Activated naive CD8-positive, alpha-beta T cell treated with anti-CD3 and anti-CD28 coated beads, Interleukin-2, amount 50 U/mL, for 24 hours (primary cell): Measurements from ENCODE around the gene KIF24.

Experiments
- ATAC-seq: fragments of 150-1000 bp; cut with Tn5 transposase; one replicate; pipeline ENCODE4 v1.10.0; 2021
- DNase-seq: peaks from one replicate; pipeline ENCODE4 v3.0.0; 2021
- H3K27ac Mint-ChIP-seq: one replicate; pipeline ENCODE4 v1.8.0; 2021; ENCODE audit warnings: mild to moderate bottlenecking, mixed read lengths
- H3K27me3 Mint-ChIP-seq: one replicate; pipeline ENCODE4 v1.8.0; 2021; ENCODE audit warnings: mixed read lengths
- H3K36me3 Mint-ChIP-seq: one replicate; pipeline ENCODE4 v1.8.0; 2021; ENCODE audit warnings: low read depth, mixed read lengths
- H3K4me1 Mint-ChIP-seq: one replicate; pipeline ENCODE4 v1.8.0; 2021; ENCODE audit warnings: mixed read lengths
- H3K4me3 Mint-ChIP-seq: one replicate; pipeline ENCODE4 v1.8.0; 2021; ENCODE audit warnings: mild to moderate bottlenecking, moderate library complexity, mixed read lengths
- H3K9me3 Mint-ChIP-seq: one replicate; pipeline ENCODE4 v1.8.0; 2021; ENCODE audit warnings: mixed read lengths

The KIF24 gene

DNA sequence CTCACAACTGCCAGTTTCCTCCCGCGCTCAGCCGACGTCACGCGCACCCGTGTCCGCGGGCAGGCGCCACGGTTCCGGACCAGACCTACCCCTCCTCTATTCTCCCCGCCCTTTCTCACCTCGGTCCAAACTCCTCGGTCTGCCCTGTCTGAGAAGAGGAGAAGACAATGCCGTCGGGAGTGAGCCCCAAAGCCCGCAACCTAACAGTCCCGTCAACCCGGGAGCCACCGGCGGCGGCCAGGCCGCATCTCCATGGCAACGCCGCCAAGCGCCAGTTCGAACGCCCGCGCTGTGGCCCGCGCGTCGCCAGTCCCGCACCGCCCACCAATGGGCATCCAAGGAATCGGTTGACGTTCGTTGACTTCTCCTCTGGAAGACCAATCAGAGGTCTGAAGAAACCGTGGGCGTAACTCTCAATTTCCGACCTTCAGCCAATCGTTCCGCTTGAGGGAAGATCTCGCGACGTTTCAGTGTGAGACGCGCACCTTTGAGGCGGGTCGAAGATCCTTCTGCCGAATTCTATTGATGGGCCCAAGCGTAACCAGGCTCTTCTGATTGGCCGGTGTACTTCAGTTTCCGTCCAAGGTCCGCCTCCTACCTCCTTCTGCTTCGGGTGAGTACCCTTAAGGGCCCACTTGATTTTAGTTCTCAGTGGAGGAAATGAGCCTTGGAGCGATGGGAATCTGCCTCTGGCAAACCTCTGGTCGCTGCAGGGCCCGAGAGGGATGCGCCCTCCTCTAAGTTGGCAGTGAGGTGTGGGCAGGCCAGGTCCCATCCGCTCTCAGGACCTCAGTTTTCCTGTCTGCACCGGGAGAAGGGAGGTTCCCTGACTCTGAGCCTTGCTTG lies at the start of gene KIF24, which contains the start of gene NUDT2:
Gene KIF24, minus strand, starts transcription at position 282 of the 846 bp plus-strand sequence. CDS start 17,922 bp downstream, outside the sequence.
Gene NUDT2, plus strand, starts transcription at position 583 of the 846 bp plus-strand sequence. CDS start 9,471 bp downstream, outside the sequence.
- Mint-ChIP-seq H3K27ac (peak within 1 kb of the TSS; percentile 96), H3K4me3 (peak within 1 kb of the TSS; percentile 94), H3K9me3 (no peaks in the 10 kb centered on the region), H3K27me3 (peaks cover 2% of the 10 kb centered on the region), H3K4me1 (peaks cover 41% of the 10 kb centered on the region), H3K36me3 (peaks cover 2% of the 10 kb centered on the region)
- DNase-seq = peak; percentile 96
- peak; percentile 97 for ATAC-seq

DNA sequence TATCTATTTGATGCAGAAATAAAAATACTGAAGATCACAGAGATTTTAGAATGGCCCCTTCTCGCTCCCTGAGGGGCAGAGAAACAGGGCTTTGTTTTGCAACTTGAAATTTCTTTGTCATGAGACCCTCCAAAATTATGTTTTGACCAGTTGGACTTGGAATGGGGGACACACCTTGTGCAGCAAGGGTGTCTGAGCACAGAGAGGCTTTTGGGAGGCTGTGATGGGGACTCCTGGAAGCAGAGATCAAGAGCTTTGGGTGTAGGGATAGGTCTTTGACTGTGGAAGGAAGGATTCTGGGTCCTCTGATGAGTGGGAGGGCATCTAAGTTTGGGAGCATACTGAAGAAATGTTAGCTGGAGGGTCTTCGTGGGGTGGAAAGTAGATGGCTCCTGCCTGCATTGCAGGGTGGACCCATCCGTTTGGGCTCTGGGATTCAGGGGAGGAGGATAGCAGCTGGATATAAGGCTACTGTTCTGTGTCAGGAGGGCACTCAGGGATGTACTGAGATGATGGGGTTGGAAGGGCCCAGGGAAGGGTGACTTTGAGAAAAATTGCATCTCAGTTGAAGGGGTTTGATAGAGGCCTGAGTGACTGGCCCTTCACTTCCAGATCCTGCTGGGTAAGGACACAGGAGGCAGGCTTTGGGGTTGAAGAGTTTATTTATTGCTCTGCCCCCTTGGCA lies 49.5 kb upstream of the KIF24 start:
- H3K36me3 Mint-ChIP-seq = no peaks in the 10 kb centered on the region
- H3K4me1 Mint-ChIP-seq = peaks cover 38% of the 10 kb centered on the region
- H3K4me3 Mint-ChIP-seq = no peak overlapping the region
- H3K27me3 Mint-ChIP-seq = peaks cover 1% of the 10 kb centered on the region
- DNase-seq = no peak
- no peaks in the 10 kb centered on the region for H3K9me3 Mint-ChIP-seq
- H3K27ac Mint-ChIP-seq = no peak overlapping the region
- no peak for ATAC-seq

DNA sequence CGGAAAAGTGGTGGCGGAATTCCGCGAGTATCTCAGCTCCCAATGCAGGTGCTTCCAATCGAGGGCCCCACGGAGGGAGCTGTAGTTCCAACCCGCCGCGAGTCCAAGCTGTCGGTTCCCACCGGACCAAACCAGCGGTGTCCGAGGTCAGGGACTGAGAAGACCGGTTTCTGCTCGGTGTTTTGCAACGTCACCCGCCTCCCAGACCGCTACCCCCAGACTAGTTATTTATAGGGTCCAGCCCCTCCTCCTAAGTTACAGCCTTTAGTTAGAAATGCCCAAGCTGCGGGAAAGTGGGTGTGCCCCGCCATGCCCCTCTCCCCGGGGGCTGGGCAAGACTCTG lies 48.3 kb upstream of the KIF24 start:
- peaks cover 1% of the 10 kb centered on the region for H3K27me3 Mint-ChIP-seq
- peaks cover 38% of the 10 kb centered on the region for H3K4me1 Mint-ChIP-seq
- no peak for ATAC-seq

GRCh38 chr9:34376596-34377403 lies 47.7 kb upstream of the KIF24 start, which contains the start of gene MYORG:
TSS of gene MYORG (minus strand) at chr9:34376898. CDS start at chr9:34372943, 3,955 bp downstream.
- ATAC-seq = peak; percentile 90
- Mint-ChIP-seq H3K4me1 (peaks cover 38% of the 10 kb centered on the region), H3K9me3 (no peaks in the 10 kb centered on the region), H3K27ac (peak within 1 kb of the TSS; percentile 26), H3K4me3 (peak within 1 kb of the TSS; percentile 86), H3K27me3 (peaks cover 1% of the 10 kb centered on the region), H3K36me3 (no peaks in the 10 kb centered on the region)
- DNase-seq = peak; percentile 96

More for the DNA sequence above, 48.3 kb upstream of the KIF24 start:
- DNase-seq = no peak
- no peaks in the 10 kb centered on the region for H3K36me3 Mint-ChIP-seq
- no peaks in the 10 kb centered on the region for H3K9me3 Mint-ChIP-seq
- H3K27ac Mint-ChIP-seq = no peak overlapping the region
- H3K4me3 Mint-ChIP-seq = peak overlapping the region; percentile 86

DNA sequence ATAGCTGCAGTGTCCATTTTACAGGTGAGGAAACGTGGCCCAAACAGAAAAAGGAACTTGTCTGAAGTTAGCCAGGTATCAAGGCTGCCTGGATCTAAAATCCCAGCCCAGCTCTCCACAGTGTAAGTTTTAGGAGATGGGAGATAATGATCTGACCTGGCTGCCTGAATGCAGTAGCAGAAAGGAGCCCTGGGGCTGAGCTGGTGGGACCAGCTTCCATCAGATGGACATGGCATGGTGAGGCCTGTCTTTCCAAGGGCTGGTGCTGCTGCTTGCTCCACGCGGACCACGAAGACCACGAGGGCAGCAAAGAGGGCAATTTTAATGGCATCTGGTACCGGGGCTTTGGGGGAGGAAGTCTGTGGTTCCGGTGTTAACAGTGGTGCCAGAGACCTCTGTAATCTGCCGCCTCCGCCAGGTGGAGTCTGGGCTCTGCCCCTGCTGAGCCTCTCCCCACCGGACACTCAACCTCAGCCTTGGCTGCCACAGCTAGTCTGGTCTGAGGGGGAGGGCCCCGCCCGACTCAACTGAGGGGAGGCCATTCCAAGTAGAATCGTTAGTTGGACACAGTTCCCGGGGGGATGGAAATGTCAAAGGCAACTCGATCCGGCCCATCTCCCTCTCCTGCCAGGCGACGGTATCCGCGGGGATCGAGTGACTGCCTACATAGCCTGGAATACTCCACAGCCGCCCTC lies 47.0 kb upstream of the KIF24 start:
- DNase-seq = peak; percentile 56
- ATAC-seq = no peak
- H3K27ac Mint-ChIP-seq = peak overlapping the region; percentile 26

DNA sequence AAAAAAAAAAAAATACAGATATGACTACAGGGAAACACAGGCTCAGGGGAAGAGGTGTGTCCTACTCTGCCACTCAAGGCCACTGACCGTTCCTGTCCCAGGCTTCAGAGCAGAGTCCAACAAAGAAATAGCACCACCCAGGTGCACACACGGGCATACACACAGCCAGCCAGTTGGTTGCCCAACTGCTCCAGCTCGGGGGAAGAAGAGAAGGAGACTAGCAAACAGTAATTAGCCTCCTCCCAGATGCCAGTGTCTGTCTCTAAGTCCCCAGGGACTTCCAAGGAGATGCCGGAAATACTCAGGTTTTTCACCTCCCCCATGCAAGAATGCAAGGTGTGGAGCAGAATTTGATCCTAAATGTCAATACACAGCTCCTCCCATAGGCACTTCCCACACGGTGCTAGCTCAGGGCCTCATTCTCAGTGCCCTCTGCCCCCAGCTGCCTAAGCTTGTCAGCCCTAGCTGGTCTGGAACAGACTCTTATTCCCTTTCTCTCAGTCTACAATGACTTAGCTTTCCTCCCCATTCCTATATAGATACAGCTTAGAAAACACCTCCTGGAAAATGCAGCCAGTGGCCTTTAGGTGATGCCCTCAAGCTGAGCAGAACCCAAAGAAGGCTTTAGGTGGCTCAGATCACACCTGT lies 46.0 kb upstream of the KIF24 start:
- Mint-ChIP-seq H3K27me3 (no peaks in the 10 kb centered on the region), H3K4me1 (peaks cover 26% of the 10 kb centered on the region), H3K27ac (peak overlapping the region; percentile 26), H3K4me3 (peak overlapping the region; percentile 86), H3K9me3 (no peaks in the 10 kb centered on the region), H3K36me3 (peaks cover 5% of the 10 kb centered on the region)
- ATAC-seq = no peak
- no peak for DNase-seq

More for the DNA sequence above, 47.0 kb upstream of the KIF24 start:
- Mint-ChIP-seq H3K9me3 (no peaks in the 10 kb centered on the region), H3K4me3 (peak overlapping the region; percentile 86), H3K4me1 (peaks cover 32% of the 10 kb centered on the region), H3K27me3 (no peaks in the 10 kb centered on the region), H3K36me3 (peaks cover 3% of the 10 kb centered on the region)

DNA sequence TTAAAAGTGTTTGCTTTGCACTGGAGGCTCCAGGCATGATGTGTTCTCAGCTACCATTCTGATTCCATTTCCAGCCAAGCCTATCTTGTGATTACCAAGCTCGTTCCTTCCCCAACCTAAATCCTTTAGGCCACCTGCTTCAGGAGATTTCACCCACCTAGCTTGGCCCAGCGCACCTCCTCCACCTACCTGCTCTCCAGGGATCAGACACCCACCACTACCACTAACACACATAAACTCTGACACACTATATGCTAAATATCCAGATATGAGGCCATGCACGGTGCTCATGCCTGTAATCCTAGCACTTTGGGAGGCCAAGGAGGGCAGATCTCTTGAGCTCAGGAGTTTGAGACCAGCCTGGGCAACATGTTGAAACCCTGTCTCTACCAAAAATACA lies 45.3 kb upstream of the KIF24 start:
- H3K4me1 Mint-ChIP-seq = peaks cover 19% of the 10 kb centered on the region
- ATAC-seq (no peak), DNase-seq (no peak)
- H3K27me3 Mint-ChIP-seq = no peaks in the 10 kb centered on the region
- no peak overlapping the region for H3K4me3 Mint-ChIP-seq
- no peaks in the 10 kb centered on the region for H3K9me3 Mint-ChIP-seq
- no peak overlapping the region for H3K27ac Mint-ChIP-seq
- peaks cover 6% of the 10 kb centered on the region for H3K36me3 Mint-ChIP-seq

DNA sequence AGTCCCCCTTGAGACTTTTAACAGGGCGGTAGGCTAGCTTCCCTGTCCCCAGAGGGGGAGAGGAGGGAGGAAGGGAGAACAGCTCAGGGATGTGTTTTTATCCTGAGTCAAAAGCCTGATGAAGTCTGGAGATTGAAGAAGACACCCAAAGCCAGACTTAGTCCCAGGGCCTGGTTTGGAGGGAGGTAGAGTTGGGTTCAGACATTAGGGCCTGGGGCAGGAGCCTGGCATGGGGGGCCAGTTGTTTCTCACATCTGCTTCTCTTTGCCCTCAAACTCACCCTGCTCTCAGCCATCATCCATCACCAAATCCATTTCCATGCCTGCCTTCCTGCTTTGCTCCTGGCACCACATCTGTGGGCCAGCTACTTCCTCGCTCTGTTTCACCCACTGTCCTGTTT lies 44.7 kb upstream of the KIF24 start:
- Mint-ChIP-seq H3K27ac (no peak overlapping the region), H3K36me3 (peaks cover 9% of the 10 kb centered on the region), H3K27me3 (no peaks in the 10 kb centered on the region), H3K9me3 (peaks cover under 1% of the 10 kb centered on the region), H3K4me3 (no peak overlapping the region), H3K4me1 (peaks cover 16% of the 10 kb centered on the region)
- DNase-seq (no peak), ATAC-seq (no peak)

DNA sequence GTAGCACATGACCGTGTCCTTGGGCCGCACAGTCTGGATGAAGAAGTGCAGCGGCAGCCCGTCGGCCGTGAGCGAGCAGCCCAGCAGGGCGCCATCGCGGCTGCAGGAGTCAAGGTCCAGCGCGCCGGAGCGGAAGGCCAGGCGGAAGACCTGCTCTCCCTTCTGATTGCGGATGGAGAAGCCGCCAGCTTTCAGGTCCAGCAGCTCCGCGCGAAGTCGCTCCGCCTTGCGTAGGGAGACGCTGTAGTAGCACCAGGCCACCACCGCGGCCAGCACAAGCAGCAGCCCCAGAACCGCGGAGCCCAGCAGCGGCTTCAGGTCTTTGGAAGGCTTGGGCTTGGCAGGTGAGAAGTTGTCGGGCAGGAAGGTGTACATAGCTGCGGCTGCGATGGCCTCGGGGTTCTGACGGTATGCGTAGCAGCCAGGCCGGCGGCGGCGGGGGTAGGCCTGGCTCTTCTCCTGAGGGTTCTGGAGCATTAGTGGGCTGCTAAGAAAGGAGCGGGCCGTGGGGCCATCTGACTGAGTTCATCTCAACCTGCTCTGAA lies 43.5 kb upstream of the KIF24 start:
- H3K36me3 Mint-ChIP-seq = peaks cover 12% of the 10 kb centered on the region
- no peaks in the 10 kb centered on the region for H3K27me3 Mint-ChIP-seq
- no peak for DNase-seq
- no peak for ATAC-seq
- H3K4me3 Mint-ChIP-seq = no peak overlapping the region
- no peak overlapping the region for H3K27ac Mint-ChIP-seq
- H3K9me3 Mint-ChIP-seq = peaks cover 5% of the 10 kb centered on the region
- peaks cover 16% of the 10 kb centered on the region for H3K4me1 Mint-ChIP-seq

DNA sequence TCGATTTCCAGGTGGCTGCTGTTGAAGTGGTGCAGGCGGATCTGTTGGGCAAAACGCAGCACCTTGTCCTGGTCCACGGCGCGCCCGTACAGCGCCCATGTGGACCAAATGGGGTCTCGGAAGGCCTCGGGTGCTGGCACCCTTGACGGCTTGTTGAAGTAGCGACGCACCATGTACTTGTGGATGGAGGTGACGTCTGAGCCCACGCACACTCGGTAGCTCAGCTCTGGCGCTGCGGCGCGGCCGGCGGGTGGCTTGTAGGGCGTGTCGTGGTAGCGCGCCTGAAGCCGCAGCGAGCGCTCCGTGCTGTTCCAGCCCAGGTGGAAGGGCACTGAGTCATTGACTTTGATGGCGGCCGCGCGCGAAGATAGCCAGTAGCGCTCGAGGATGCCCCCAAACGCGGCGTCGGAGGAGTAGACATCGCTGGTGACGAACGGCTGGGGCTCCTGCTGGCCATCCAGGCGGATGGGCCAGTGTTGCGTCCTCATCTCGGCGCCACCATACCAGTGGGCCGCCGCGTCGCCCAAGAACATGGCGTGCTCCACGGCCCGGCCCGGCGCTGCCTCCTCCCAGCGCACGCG lies 42.9 kb upstream of the KIF24 start:
- H3K27me3 Mint-ChIP-seq = no peaks in the 10 kb centered on the region
- no peak overlapping the region for H3K4me3 Mint-ChIP-seq
- H3K27ac Mint-ChIP-seq = no peak overlapping the region
- peaks cover 9% of the 10 kb centered on the region for H3K9me3 Mint-ChIP-seq
- peaks cover 14% of the 10 kb centered on the region for H3K4me1 Mint-ChIP-seq
- no peak for ATAC-seq
- peaks cover 12% of the 10 kb centered on the region for H3K36me3 Mint-ChIP-seq
- no peak for DNase-seq

GRCh38 chr9:34370970-34371880 lies 42.2 kb upstream of the KIF24 start:
- H3K36me3 Mint-ChIP-seq = peaks cover 16% of the 10 kb centered on the region
- ATAC-seq = no peak
- H3K9me3 Mint-ChIP-seq = peaks cover 14% of the 10 kb centered on the region
- H3K4me3 Mint-ChIP-seq = peak overlapping the region; percentile 24
- no peaks in the 10 kb centered on the region for H3K27me3 Mint-ChIP-seq
- DNase-seq = no peak
- H3K27ac Mint-ChIP-seq = no peak overlapping the region
- H3K4me1 Mint-ChIP-seq = peaks cover 13% of the 10 kb centered on the region

- H3K4me3 Mint-ChIP-seq = no peak overlapping the region
- DNase-seq = no peak
- H3K27me3 Mint-ChIP-seq = no peaks in the 10 kb centered on the region
- peaks cover 16% of the 10 kb centered on the region for H3K36me3 Mint-ChIP-seq
- H3K4me1 Mint-ChIP-seq = peaks cover 5% of the 10 kb centered on the region
- ATAC-seq = peak; percentile 48
- H3K27ac Mint-ChIP-seq = no peak overlapping the region
- H3K9me3 Mint-ChIP-seq = peaks cover 14% of the 10 kb centered on the region
These were observed 41.4 kb upstream of the KIF24 start for GRCh38 chr9:34370335-34370969.
